ENCODE data around the gene TTLL4. TPM values are rescaled to one million over a fixed set of nuclear protein-coding genes. Genes with fewer than 3 reads are reported as not detected.

TTLL4 gene
- total RNA-seq, 1 donor from 2014 or later: 116 TPM

DNA sequence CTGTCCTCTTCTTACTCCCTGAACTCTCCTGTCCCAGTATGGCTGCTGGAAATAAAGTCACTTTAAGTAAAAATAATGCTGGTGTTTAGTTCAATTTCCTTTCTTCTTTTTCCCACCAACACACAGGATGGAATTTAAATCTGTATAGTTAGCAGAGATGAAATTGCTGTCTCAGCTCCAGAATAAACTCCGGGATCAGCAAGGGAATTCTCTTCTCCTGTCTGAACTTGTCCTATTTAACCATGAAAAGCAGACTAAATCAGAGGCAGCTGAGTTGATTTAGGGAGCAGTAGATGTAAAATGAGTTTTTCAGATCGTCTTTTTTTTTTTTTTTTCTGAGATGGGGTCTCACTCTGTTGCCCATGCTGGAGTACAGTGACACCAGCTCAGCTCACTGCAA lies 25.9 kb downstream of the TTLL4 start:
- H3K4me1 Mint-ChIP-seq: peaks cover 17% of the 10 kb centered on the region
- H3K27ac Mint-ChIP-seq (ENCODE audit: unreplicated experiment): no peak overlapping the region
- no peak overlapping the region for H3K4me3 Mint-ChIP-seq
- TF ChIP-seq, protein P1, sequence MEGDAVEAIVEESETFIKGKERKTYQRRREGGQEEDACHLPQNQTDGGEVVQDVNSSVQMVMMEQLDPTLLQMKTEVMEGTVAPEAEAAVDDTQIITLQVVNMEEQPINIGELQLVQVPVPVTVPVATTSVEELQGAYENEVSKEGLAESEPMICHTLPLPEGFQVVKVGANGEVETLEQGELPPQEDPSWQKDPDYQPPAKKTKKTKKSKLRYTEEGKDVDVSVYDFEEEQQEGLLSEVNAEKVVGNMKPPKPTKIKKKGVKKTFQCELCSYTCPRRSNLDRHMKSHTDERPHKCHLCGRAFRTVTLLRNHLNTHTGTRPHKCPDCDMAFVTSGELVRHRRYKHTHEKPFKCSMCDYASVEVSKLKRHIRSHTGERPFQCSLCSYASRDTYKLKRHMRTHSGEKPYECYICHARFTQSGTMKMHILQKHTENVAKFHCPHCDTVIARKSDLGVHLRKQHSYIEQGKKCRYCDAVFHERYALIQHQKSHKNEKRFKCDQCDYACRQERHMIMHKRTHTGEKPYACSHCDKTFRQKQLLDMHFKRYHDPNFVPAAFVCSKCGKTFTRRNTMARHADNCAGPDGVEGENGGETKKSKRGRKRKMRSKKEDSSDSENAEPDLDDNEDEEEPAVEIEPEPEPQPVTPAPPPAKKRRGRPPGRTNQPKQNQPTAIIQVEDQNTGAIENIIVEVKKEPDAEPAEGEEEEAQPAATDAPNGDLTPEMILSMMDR (conservative IDR thresholded peaks at IDR 0.05): no peak
- no peaks in the 10 kb centered on the region for H3K27me3 Mint-ChIP-seq (ENCODE audit: low read depth)
- no peak for DNase-seq (ENCODE audit: low read depth, low spot score)
- peaks cover 18% of the 10 kb centered on the region for H3K36me3 Mint-ChIP-seq (ENCODE audit: low read depth)
- H3K9me3 Mint-ChIP-seq: no peaks in the 10 kb centered on the region

DNA sequence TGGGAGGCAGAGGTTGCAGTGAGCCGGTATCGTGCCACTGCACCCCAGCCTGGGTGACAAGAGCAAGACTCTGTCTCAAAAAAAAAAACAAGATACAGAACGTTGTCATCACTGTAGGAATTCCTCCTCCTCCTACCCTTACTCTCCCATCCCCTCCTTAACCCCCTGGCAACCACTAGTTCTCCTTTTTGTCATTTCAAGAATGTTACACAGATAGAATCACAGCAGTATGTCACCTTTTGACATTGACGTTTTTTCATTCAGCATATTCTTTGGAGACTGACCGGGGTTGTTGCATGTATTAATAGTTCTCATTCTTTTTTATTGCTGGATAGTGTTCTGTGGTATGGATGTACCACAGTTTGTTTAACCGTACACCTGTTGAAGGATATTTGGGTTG lies 32.4 kb downstream of the TTLL4 start:
- H3K4me3 Mint-ChIP-seq: no peak overlapping the region
- peaks cover 53% of the 10 kb centered on the region for H3K36me3 Mint-ChIP-seq (ENCODE audit: low read depth)
- H3K4me1 Mint-ChIP-seq: peaks cover 26% of the 10 kb centered on the region
- no peak overlapping the region for H3K27ac Mint-ChIP-seq (ENCODE audit: unreplicated experiment)
- TF ChIP-seq, protein P1 (conservative IDR thresholded peaks at IDR 0.05): no peak
- H3K9me3 Mint-ChIP-seq: no peaks in the 10 kb centered on the region
- DNase-seq (ENCODE audit: low read depth, low spot score): no peak
- H3K27me3 Mint-ChIP-seq (ENCODE audit: low read depth): no peaks in the 10 kb centered on the region

DNA sequence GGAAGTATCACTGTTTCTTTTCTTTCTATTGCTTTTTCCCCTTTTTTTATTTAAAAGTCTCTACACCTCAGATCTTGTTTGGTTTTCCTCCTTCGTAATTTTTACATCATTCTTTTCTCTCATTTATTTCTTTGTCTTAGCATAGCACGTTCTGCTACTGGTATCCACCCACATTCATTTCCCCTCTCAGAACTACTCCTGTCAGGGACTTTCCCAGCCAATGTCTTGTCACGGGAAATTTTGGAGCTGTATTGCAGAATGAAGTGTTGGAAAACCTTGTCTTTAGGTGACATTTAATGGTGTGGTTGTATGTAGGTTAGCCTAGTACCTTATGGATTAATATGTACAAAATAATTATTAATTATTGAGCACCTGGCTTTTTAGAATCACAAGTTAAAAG lies 34.0 kb downstream of the TTLL4 start:
- no peaks in the 10 kb centered on the region for H3K27me3 Mint-ChIP-seq (ENCODE audit: low read depth)
- H3K9me3 Mint-ChIP-seq: no peaks in the 10 kb centered on the region
- TF ChIP-seq, protein P1 (conservative IDR thresholded peaks at IDR 0.05): no peak
- no peak overlapping the region for H3K27ac Mint-ChIP-seq (ENCODE audit: unreplicated experiment)
- peaks cover 26% of the 10 kb centered on the region for H3K4me1 Mint-ChIP-seq
- DNase-seq (ENCODE audit: low read depth, low spot score): no peak
- H3K4me3 Mint-ChIP-seq: no peak overlapping the region
- H3K36me3 Mint-ChIP-seq (ENCODE audit: low read depth): peaks cover 55% of the 10 kb centered on the region

- H3K4me1 Mint-ChIP-seq: peaks cover 26% of the 10 kb centered on the region
- H3K4me3 Mint-ChIP-seq: peak overlapping the region; percentile 69
- H3K36me3 Mint-ChIP-seq (ENCODE audit: low read depth): peaks cover 51% of the 10 kb centered on the region
- H3K27ac Mint-ChIP-seq (ENCODE audit: unreplicated experiment): peak overlapping the region; percentile 90
- H3K9me3 Mint-ChIP-seq: no peaks in the 10 kb centered on the region
- no peaks in the 10 kb centered on the region for H3K27me3 Mint-ChIP-seq (ENCODE audit: low read depth)
- no peak for DNase-seq (ENCODE audit: low read depth, low spot score)
- TF ChIP-seq, protein P1 (conservative IDR thresholded peaks at IDR 0.05): no peak
Measured at GRCh38 chr2:218745160-218745558, 34.5 kb downstream of the TTLL4 start.

- TF ChIP-seq, protein P1 (conservative IDR thresholded peaks at IDR 0.05): no peak
- peaks cover 50% of the 10 kb centered on the region for H3K36me3 Mint-ChIP-seq (ENCODE audit: low read depth)
- DNase-seq (ENCODE audit: low read depth, low spot score): peak; percentile 24
- H3K4me3 Mint-ChIP-seq: peak overlapping the region; percentile 69
- no peaks in the 10 kb centered on the region for H3K9me3 Mint-ChIP-seq
- H3K27ac Mint-ChIP-seq (ENCODE audit: unreplicated experiment): peak overlapping the region; percentile 90
- peaks cover 26% of the 10 kb centered on the region for H3K4me1 Mint-ChIP-seq
- no peaks in the 10 kb centered on the region for H3K27me3 Mint-ChIP-seq (ENCODE audit: low read depth)
Measured at GRCh38 chr2:218745559-218746469, 35.2 kb downstream of the TTLL4 start.
